CD4-positive, alpha-beta T cell treated with Interleukin-15 for 1 hour (primary cell): ENCODE data around the gene GMFB.

Experiments
- DNase-seq: peaks from one replicate; pipeline ENCODE4 v3.0.0-alpha.2; 2020

GMFB gene

GRCh38 chr14:54425068-54425467 is 63.7 kb downstream of the GMFB start:
- no peak for DNase-seq
